HEK293T (cell line): Measurements from ENCODE around the gene GPRC5A.

Experiments used
- ELF4 ChIP-seq: fragments of 450-650 bp; IDR thresholded peaks from 2 replicates; pipeline ENCODE4 v1.6.1; 2017; ENCODE audit warnings: antibody characterized with exemption
- NFRKB ChIP-seq: fragments of 450-650 bp; IDR thresholded peaks from 2 replicates; pipeline ENCODE4 v1.6.1; 2016; ENCODE audit warnings: mild to moderate bottlenecking, moderate library complexity
- SP1 ChIP-seq: fragments of 450-650 bp; IDR thresholded peaks from 2 replicates; pipeline ENCODE4 v1.6.1; 2017

DNA sequence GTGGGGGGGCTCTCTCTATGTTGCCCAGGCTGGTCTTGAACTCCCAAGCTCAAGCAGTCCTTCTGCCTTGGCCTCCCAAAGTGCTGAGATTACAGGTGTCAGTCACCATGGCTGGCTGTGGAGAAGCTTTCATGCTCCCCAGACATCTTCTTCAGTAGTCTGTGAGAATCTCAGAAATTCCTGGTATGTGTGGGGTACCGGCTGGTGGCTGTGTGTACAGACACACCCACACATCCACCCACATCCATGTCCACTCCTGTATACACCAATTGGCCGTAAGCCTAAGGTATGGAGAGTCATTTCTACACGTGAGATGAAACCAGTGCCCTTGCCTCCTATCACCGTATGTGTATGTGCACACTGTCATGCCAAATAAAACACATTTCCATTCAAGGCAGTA is 32.8 kb downstream of the GPRC5A start:
- TF ChIP-seq ELF4 (no peak), SP1 (no peak), NFRKB (no peak)
